Suppressor macrophage treated with lipopolysaccharide for 1 hour (primary cell): ENCODE measurements around the gene JAG2.

Source experiments
- DNase-seq, 3 donors: peaks; one replicate each; pipeline ENCODE4 v3.0.0-alpha.2; 2020 to 2022

JAG2 gene

DNA sequence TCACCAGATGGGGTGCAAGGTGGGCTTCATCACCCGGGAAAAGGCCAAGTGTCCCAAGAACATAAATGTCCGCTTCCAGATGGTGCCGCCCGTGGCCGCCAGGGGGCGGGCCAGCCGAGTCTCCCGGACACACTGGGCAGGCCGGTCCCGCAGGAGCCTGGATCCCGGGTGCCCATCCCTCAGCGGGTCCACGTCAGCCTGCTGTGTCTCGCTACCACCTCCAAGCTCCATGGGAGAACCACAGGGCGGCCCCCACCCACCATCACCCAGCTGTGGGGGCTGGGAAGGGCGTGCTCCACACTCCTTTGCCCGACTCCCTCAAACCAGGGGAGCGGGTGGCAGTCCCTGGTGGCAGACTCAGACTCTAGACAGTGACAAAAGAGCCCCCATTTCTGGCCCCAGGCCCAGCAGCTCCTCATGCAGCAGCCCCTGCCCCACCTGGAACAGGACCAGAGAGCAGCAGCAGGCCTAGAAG, 34.5 kb upstream of the JAG2 start:
- DNase-seq = peak; percentile 64 to 89 (median 78)

DNA sequence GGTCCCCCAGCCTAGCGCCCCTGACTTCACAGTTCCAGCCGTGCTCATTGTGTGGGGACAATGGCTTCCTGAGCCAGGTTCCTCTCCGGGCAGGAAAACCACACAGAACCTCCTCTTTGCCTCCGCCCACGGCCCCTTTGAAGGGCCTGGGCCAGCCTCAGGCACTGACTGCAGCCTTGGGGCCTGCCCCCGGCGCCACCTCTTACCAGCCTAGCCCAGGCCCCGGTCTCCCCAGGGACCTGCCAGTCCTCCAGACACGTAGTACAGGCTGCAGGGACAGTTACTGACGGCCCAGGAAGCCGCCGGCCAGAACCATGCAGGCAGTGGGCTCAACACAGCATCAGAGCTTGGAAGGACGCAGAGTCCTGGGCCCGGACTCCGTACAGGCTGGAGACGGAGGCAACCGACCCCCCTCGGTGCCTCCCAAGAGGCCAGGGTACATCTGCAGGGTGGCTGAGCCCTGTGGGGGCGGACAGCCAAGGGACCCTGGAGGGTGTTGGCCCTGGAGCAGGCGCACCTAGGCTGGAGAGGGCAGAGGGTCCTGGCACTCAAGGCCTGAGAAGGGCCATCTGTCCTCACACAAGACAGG, 33.4 kb upstream of the JAG2 start:
- peak; percentile 87 to 92 (median 88) for DNase-seq

DNA sequence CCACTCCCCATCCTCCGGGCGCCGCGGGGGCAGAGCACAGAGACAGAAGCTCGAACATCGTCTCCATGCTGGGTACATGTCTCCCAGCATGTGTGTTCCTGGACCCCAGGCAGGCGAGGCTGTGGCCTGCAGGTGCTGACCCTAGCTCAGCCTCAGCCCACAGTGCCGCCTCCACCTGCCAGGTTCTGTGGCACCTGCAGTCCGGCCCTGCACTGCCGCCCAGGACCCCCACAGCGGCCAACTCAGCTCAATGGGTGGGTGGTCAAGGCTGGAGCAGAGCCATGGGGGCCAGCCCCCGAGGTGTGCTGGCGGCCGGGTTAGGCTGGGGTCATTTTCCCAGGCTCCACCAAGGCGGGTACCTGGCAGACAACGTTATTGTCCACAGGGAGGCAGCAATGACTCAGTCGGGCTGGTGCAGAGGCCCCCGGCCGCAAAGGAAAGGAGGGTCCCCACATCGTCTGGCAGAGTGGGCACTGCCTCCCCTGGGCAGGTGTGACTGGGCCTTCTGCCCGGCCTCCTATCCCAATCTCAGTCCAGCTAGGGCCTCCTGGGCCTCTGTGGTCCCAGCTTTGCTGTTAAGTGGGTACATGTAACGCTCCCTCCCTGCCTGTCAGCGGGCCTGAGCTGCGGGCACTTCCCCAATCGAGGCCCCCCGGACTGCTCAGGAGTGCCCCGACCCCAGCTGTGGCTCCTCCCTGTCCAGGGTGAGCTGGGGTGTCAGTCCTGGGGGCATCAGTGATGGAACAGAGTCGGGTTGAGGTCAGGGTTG, 32.8 kb upstream of the JAG2 start:
- DNase-seq = no peak

DNA sequence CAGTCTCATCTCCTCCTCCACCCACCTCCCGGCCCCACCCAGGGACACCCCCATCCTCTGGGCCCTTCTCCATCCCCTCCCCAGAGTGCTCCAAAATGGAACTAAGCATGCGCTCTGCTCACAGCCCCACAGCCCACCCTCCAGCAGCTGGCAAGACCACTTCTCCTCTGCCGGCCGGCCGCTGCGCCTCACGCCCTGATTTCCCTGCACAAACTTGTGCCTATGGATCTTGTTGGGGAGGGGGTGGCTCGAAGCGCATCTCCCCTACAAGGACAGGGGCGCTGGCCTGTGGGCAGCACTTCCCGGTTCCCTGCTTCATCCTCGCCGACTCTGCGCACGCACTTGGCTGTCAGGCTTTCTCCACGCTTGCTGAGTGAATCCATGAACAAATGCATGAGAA, 32.1 kb upstream of the JAG2 start:
- DNase-seq = no peak

DNA sequence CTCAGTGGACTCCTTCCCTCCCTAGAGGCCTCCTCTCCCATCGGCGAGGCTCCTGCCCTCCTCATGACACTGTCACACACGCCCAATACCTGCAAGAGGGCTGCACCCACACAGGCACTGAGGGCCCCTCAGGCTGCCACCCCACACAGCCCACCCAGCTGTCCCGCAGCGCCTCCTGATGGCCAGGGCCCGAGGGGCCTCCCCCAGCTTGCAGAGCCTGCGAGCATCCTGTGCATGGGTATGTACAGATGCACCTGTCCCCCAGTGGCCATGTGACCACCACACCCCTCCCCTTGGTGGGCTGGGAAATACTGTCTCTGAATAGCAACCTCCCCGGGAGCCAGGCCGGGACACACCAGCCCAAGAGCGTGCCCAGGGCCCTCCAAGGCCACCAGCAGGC, 31.5 kb upstream of the JAG2 start:
- no peak for DNase-seq

DNA sequence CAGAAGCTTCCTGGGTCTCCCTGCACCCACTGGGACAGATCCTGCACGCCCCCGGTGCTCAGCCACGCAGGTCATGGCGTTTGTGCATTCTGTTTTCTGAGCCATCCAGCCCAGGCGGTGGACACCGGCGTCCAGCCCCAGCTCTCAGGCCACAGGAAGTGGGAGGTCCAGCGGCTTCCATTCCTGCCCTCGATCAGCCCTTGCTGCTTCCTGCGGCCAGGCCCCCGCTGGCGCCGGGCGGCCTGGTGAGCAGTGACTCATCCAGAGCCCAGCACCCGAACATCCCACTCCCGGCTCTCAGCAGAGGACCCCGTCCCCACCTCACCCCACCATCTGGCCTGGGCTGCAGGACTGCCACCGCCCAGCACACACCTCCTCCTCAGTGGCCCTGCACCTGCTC, 30.5 kb upstream of the JAG2 start:
- peak in 2 of 3 donors; percentile 23 to 56 for DNase-seq

DNA sequence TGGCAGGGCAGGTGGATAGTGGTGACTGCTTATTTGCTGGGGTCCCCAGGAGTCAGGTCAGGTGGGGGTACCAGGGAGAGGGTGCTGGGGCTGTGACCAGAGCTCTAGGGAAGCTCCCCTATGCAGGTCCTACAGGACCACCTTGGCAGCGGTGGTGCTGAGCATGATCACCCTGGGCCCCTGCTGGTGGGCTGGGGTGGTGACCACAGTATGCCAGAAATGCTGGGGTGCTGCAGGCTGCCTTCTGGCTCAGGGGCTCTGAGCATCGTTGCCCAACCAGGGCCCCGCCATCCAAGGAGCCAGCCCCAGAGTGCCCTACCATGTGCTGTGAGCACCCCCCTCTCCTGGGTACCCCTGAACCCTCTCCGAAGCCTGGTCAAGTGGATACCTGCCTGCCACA, 30.0 kb upstream of the JAG2 start:
- DNase-seq = no peak

DNA sequence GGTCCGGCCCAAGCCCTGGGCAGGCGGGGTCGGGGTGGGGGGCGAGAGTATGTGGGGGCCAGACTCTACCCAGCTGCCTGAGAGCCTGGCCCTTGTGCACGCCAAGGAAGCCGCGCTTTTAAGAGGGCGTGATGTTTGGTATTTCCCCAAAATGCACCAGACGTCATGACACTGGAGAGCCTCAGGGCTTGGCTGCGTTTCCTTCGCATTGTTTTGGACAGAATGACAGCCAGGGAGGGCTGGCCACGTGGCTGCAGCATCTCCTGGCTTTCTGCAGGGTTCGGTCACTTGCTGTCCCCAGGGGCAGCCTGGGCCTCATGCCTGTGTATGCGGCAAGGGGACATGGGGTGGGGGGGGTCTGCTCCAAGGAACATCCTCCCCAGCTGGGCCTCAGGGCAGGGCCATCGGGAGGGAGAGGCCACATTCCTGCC, 28.6 kb upstream of the JAG2 start:
- peak; percentile 88 to 92 (median 90) for DNase-seq

DNA sequence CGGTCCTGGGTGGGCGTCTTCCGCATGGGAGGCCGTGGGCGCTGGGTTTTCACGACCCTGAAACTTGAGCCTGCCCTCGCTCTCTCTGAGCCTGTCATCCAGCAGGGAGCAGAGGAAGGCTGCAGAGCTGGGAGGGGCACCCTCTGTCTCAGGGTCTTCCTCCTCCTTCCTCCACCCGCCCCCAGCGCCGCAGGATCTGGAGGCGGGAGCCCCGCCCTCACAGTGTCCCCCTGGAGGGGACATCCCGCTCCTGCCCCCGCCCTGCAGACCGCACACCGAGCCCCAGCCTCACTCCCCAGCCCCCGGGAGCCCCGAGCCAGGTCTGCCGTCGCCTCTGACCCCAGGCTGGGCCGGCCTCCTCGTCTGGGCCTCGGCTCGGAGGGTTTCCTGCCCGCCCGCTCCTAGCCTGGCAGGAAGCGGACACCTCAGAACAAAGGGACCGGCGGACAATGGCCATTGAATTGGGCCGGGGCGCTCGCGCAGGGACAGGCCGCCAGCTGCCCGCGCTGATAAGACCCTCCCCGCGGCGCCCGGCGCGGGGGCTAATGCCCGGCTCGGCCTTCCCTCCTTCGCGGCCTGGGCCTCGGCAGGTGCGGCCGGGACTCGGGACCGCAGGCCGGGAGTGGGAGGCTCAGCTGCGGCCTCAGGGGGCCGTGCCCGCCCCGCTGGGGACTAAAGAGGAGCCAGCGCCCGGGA, 27.8 kb upstream of the JAG2 start:
- no peak for DNase-seq

DNA sequence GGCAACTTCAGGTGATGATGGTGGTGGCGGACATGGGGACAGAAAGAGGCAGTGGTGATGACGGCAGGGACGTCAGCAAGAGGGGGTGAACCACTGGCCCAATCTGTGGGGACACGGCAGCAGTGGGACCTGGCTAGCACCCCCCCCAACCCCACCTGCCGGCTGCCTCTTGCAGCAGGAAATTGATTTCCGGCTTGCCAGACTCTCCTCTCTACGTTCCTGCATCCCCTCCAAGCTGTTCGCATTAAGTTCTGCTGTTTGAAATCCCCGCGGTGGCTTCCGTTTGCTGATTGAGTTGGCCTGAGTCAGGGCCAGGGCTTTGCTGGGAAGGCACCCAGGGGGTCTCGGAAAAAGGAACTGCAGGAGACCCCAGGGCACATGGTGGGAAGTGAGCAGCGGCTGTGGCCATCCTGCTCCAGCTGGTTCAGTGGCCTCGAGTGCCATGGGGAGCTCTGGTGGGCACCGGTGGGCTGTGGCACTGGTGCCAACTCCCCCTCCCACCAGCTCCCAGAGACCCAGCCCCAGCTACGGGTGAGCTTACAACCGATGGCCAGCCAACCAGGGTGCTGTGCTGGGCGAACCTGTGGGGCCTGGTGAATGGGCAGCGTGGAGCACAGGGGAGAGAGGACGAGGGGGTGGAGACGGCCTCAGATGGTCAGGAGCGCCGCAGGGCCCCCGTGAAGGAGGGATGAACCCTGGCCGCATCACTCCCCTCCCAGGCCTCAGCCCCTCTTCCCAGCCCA, 27.1 kb upstream of the JAG2 start:
- peak; percentile 24 to 52 (median 34) for DNase-seq

DNA sequence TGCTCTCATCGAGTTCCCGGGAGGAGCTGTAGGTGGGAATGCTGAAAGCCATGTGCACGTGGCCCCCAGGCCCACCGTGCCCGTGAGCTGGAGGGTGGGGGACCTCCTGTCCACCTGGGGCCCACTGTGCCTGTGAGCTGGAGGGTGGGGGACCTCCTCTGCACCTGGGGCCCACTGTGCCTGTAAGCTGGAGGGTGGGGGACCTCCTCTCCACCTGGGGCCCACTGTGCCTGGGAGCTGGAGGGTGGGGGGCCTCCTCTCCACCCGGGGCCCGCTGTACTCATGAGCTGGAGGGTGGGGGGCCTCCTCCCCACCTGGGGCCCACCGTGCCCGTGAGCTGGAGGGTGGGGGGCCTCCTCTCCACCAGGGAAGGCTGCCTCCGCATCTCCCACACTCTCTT, 26.5 kb upstream of the JAG2 start:
- DNase-seq = no peak

DNA sequence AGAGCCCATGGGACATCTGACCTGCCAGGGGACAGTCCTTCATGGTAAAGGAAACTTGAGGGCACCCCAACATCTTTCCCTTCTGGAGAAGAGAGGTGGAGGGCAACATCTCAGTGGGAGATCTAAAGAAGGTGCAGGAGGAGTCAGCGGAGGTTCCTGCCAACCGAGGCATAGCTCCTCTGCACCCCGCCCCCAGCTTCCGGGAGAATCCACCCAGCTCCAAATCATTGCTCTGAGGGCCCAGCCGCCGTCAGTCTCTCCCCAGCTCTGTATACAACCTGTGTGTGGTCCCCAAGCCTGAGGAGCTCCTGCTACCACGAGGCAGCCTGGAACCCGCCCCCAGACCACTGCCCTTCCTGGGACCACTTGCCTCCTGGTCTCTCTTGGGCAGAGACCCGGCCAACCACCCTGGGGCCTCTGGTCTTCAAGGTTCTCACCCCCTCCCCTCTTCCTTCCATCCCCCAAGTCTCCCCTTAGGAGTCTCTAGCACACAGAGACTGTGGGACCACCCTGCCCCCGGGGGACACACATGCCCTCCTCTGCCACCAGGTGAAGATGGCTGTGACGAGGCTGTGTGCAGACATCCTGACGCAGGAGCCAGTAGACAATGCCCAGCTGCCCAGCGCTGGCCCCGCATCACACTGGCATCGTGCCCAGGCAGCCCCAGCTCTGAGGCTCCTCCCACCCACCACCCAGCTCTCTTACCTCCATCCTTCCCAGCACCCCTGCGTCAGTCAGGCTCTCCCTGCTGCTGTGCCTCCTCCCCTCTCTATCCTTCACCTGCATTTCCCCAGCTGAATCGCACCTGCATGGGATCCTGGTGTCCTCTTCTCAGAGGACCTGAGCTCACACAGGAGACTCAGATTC, 25.6 kb upstream of the JAG2 start:
- DNase-seq = peak in 2 of 3 donors; percentile 29 to 49

DNA sequence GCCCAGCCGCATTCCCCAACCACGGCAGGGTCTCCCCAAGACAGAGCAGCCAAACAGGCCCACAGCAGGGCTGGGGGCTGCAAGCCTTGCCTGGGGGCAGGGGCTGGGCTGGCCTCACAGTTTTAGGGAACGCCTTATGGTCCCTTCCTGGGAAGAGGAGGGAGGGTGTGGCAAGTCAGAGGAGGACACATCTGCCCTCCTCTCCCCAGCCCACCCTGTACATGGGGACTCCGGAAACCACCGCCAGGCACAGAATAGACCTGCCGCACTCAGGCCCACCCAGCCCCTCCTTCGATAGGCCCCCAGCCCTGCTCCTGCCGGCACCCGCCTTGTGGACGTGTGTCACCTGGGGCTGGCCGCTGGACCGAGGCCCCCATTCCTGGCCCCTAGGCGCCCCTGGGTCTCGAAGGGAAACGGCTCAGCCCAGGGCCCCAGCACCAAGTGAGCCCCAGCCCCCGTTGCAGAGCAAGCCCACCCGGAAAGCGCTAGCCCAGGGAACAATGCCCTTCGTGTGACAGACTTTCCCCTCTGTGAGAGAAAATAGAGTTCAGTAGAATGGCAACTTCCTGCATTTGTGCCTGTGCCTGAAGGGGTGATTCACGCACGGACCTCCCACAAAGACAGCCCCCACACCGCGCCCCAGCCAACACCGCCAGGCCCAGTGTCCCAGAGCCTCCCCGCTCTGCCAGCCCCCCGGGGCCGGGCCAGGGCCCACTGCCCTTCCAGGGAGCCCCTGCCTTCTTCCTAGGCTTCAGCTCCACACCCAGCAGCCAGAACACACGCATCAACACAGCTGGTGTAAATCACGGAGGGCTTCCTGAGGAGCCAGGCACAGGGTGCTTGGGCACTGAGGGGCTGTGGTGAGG, 24.5 kb upstream of the JAG2 start:
- DNase-seq = peak; percentile 63 to 77 (median 74)

DNA sequence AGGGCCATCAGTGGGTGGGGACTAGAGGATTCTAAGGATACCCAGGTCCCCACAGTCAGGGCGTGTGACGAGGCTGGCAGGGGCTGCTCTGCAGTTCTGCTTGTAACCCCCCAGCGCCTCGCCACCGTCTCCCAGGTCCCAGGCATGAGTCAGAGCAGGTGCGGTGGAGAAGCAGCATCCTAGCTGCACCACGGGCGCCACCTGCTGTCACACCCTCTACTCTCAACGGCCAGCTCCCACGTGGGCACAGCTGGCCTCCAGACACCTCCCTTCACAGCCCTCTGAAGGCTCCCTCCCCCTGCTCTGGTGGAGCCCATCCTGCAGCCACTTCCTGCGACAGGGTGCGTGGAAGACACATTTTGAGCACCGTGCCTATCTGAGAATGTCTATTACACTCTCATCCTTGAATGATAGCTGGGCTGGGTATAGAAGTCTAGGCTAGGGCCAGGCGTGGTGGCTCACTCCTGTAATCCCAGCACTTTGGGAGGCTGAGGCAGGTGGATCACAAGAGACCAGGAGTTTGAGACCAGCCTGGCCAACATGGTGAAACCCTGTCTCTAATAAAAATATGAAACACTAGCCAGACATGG, 19.5 kb upstream of the JAG2 start:
- DNase-seq = no peak

DNA sequence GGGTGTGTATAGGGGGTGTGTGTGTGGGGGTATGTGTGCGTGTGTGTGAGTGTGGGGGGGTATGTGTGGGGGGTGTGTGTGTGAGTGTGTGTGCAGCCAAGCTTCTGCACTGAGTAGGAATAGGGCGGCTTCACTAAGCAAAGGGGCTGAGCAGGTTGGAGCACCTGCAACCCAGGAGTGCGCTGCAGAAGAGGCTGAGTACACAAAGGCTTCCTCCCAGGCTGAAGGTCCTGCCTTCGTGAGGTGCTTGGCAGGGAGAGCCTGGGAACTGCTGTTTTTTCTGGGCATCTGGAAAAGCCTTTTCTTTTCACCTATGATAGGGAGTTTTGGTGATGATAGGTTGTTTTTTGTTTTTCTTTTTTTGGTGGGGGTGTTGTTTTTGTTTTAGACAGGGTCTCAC, 18.5 kb upstream of the JAG2 start:
- no peak for DNase-seq

DNA sequence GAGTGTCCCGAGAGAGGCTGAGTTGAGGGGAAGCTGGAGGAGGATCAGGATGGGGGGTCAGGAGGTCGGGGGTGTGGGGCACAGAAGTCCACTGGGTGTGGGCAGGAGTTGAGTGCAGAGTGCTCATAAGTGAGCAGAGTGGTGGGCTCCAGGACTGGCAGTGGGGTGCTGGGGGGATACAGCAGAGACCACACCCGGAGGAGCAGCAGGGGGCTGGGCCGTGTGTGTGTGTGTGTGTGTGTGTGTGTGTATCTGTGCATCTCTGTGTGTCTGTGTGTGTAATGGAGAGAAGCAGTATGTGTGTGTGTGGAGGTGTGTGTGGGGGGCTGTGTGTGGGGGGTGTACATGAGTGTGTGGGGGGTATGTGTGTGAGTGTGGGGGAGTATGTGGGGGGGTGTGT, 17.4 kb upstream of the JAG2 start:
- no peak for DNase-seq

DNA sequence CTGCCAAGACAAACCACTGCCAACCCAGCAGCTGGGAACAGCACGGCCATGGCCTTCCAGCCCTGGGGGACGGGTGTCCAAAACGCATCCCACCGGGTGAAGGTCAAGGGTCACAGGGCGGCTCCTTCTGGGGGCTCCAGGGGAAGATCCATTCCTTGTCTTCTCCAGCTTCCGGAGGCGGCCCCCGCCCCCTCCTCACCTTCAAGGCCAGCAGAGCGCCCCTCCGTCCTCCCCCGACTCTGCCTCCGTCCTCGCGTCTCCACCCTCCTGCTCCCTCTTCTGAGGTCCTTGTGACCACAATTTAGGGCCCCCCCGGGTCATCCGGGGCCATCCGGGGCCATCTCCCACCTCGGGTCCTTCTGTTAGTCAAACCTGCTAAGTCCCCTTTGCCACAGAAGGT, 16.4 kb upstream of the JAG2 start:
- no peak for DNase-seq

DNA sequence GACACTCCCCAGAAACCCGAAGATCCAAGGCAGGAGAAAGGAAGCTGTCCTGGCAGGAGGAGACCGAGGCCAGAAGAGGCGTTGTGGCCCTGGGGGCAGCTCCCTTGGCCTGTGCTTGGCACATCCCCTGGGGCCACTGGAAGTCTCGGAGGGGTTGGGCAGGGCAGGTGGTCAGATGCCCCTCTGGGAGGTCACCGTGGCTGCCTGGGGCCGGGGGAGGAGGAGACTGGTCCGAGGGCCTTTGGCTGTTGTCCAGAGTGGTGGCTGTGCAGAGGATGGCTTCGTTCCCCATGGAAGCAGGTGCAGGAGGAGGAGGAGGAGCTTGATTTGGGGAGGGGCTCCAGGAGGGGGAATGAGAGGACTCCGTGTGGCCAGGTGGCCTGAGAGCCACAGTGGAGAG, 15.9 kb upstream of the JAG2 start:
- DNase-seq = no peak

DNA sequence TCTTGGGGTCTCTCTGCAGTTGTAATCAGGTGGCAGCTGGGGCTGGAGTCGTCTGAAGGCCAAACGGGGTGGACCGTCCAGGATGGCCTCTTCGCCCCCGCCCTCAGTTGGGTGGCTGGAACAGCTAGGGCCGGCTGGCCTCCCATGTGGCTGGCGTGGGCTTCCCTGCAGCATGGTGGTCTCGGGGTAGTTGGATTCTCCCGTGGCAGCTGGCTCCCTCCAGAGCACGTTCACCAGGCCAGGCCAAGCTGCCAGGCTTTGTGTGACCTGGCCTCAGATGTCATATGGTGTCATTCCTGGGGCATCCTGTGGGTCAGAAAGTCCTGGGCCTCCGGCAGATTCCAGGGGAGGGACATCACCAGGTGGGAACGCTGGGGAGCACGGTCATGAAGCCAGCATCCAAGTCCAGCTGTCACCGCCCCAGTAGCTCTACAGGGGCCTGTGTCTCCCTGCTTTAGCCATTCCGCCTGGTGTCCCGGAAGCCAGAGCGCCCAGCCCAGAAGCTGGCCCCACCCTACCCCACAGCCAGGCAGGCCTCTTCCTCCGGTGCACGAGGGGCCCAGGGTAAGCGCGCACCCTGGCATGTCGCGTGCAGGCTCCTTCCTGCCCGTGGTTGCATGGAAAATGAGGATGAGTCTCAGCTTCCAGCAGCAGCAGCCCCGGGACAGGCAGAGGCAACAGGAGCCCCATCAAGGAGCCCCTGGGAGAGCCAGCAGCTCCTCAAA, 13.9 kb upstream of the JAG2 start:
- DNase-seq = no peak
